ENCODE data around the gene TSPAN18.

The TSPAN18 gene

DNA sequence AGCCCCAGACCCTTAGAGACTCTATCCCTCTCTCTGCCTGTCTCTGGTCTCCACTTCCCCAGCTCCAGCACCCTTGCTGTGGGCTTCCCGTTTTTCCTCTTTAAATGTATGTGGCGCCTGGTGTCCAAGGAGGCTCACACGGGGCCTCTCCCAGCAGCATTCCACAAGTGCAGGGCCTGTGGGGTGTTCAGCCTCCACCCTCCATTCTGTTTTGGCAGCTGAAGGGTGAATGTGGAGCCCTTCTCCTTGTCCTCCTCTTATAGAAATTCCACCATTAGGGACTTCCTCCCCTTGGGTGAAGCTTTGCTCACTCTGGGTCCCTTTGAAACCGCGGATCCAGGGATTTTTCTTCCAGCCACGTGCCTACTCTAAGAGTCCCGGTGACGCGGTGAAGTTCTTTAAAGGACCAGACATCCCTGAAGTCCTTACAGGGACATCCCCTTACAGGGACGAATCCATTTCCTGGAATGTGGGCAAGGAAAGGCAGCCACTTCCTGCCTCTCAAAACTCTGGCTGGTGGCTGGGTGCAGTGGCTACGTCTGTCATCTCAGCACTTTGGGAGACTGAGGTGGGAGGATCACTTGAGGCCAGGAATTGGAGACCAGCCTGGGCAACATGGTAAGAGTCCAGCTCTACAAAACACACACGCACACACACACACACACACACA is 1.6 kb upstream of the TSPAN18 start:
- DNase-seq (ENCODE audit: low read depth, low spot score) = no peak
- no peak for TF ChIP-seq YY1 (IDR thresholded peaks at IDR 0.05; ENCODE audit: insufficient read depth, insufficient read length)
- no peak for TF ChIP-seq SUZ12 (IDR thresholded peaks at IDR 0.05; ENCODE audit: extremely low read depth, insufficient read depth, insufficient read length)
- TF ChIP-seq ZNF274 (IDR thresholded peaks at IDR 0.05; ENCODE audit: low read depth, low read length) = no peak
- Histone ChIP-seq H3K9me3 (ENCODE audit: insufficient read depth, low read length) (no peaks in the 10 kb centered on the region), H3K9ac (ENCODE audit: insufficient read length, low read depth) (no peak overlapping the region), H3K4me1 (ENCODE audit: insufficient read depth, insufficient read length) (peaks cover 34% of the 10 kb centered on the region), H3K36me3 (ENCODE audit: insufficient read depth, insufficient read length, low read length) (no peaks in the 10 kb centered on the region), H3K27me3 (ENCODE audit: insufficient read depth, insufficient read length) (peaks cover 4% of the 10 kb centered on the region), H3K4me3 (ENCODE audit: insufficient read length, low read depth) (peak overlapping the region; percentile 63)

DNA sequence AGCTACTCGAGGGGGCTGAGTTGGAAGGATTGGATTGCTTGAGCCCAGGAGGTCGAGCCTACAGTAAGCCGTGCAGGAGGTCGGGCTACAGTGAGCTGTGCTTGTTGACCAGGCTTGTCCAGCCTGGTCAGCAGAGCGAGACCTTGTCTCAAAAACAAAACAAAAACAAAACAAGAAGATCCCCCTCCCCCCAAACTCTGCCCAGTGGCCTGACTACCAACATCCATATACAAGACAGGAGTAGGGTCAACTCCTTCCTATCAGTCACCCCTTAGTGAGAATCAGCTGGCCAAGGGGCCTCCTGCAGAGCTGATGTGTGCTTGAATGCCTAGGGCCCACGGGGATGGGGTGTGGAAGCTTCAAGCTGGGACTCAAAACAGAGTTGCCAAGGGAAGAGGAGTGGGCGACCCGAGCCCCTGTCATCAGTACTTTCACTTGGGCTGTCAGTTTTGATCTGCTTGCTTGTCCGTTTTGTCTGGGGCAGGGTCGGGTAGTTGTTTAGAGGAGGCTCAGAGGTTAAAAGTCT is 942 bp upstream of the TSPAN18 start:
- H3K27me3 ChIP-seq (ENCODE audit: insufficient read depth, insufficient read length) = peaks cover 4% of the 10 kb centered on the region
- no peaks in the 10 kb centered on the region for H3K36me3 ChIP-seq (ENCODE audit: insufficient read depth, insufficient read length, low read length)
- DNase-seq (ENCODE audit: low read depth, low spot score) = no peak
- H3K9ac ChIP-seq (ENCODE audit: insufficient read length, low read depth) = peak overlapping the region; percentile 87
- peak overlapping the region; percentile 63 for H3K4me3 ChIP-seq (ENCODE audit: insufficient read length, low read depth)
- TF ChIP-seq ZNF274 (IDR thresholded peaks at IDR 0.05; ENCODE audit: low read depth, low read length) = no peak
- TF ChIP-seq SUZ12 (IDR thresholded peaks at IDR 0.05; ENCODE audit: extremely low read depth, insufficient read depth, insufficient read length) = no peak
- TF ChIP-seq YY1 (IDR thresholded peaks at IDR 0.05; ENCODE audit: insufficient read depth, insufficient read length) = no peak
- peaks cover 36% of the 10 kb centered on the region for H3K4me1 ChIP-seq (ENCODE audit: insufficient read depth, insufficient read length)
- no peaks in the 10 kb centered on the region for H3K9me3 ChIP-seq (ENCODE audit: insufficient read depth, low read length)

DNA sequence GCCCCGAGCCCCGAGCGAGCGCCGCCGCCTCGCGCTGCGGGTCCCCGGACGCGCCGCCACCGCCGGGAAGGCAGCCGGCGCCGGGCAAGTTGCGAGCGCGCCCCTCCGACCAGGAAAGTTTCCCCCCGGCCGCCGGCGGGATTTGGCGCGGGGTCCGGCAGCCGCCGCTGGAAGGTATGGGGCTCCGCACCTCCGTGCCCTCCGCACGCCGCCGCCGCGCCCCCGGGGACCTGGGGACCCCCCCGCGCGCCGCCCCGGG is 281 bp downstream of the TSPAN18 start:
- H3K27me3 ChIP-seq (ENCODE audit: insufficient read depth, insufficient read length) = peaks cover 4% of the 10 kb centered on the region
- TF ChIP-seq ZNF274 (IDR thresholded peaks at IDR 0.05; ENCODE audit: low read depth, low read length) (no peak), YY1 (IDR thresholded peaks at IDR 0.05; ENCODE audit: insufficient read depth, insufficient read length) (no peak), SUZ12 (IDR thresholded peaks at IDR 0.05; ENCODE audit: extremely low read depth, insufficient read depth, insufficient read length) (no peak)
- H3K4me3 ChIP-seq (ENCODE audit: insufficient read length, low read depth) = peak overlapping the region; percentile 80
- DNase-seq (ENCODE audit: low read depth, low spot score) = no peak
- peaks cover 31% of the 10 kb centered on the region for H3K4me1 ChIP-seq (ENCODE audit: insufficient read depth, insufficient read length)
- H3K9ac ChIP-seq (ENCODE audit: insufficient read length, low read depth) = peak overlapping the region; percentile 87
- H3K36me3 ChIP-seq (ENCODE audit: insufficient read depth, insufficient read length, low read length) = no peaks in the 10 kb centered on the region
- no peaks in the 10 kb centered on the region for H3K9me3 ChIP-seq (ENCODE audit: insufficient read depth, low read length)

DNA sequence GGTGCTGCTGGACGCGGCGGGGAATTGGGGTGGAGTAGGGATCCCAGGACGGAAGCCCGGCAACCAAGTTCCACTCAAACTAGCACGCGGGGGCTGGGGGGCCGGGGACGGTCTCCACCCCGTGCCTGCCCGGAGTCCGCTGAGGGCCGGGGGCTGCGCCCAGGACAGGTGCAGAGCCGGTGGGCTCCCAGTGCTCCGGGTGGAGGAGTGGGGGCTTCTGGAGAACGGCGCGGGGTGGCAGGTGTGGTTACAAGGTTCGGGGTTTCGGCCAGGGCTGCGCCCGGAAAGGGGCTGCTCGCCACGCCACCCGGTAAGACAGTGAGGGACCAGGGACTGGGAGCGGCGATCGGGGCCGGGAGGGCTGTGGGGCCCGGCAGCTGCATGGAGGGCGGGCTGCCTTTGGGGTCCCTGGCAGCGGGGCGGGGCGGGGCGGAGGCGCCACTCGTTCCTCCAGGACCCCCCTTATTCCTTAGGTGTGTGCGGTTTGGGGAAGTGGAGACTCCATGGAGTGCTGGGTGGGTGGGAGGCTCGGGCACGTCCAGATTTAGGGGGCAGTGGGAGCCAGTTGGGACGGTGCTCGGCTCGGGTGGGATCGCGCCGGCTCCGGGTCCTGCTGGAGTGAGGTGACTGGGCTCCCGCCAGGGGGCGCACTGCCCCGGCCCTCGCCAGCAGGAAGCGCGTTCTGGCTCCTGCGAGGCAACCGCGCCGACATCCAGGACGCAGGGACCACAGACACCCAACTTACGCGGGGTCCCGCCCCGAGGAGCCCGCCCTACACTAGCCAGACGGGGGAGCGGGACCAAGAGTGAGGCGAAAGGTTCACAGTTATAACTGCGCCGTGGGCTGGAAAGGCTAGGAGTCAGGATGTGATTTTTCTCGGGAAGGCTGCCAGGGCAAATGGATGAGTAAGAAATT is 868 bp downstream of the TSPAN18 start:
- peak overlapping the region; percentile 87 for H3K9ac ChIP-seq (ENCODE audit: insufficient read length, low read depth)
- peaks cover 4% of the 10 kb centered on the region for H3K27me3 ChIP-seq (ENCODE audit: insufficient read depth, insufficient read length)
- peak; percentile 90 for DNase-seq (ENCODE audit: low read depth, low spot score)

DNA sequence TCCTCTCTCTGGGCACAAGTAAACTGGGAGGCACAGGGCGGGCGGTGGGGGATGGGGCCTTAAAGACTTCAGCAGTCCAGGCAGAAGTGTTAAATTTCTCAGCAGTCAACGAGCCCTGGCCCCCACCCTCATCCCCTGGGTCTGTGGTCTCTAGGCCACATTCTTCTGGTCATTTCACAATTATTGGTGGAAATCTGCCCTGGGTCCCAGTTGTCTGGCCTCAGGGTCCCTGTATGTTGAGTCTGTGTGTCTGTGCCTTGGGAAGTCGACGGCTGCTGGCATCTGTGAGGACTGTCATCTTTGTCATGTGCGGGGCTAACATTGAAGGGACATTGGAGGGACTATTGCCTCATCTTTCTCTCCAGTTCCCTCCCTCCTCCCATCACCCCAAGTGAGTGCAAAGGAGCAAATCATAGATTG is 1.7 kb downstream of the TSPAN18 start:
- no peak for DNase-seq (ENCODE audit: low read depth, low spot score)
- H3K4me3 ChIP-seq (ENCODE audit: insufficient read length, low read depth) = peak overlapping the region; percentile 80

More for the DNA sequence above, 868 bp downstream of the TSPAN18 start:
- H3K4me1 ChIP-seq (ENCODE audit: insufficient read depth, insufficient read length) = peaks cover 29% of the 10 kb centered on the region
- H3K9me3 ChIP-seq (ENCODE audit: insufficient read depth, low read length) = no peaks in the 10 kb centered on the region
- no peak for TF ChIP-seq YY1 (IDR thresholded peaks at IDR 0.05; ENCODE audit: insufficient read depth, insufficient read length)
- no peak for TF ChIP-seq SUZ12 (IDR thresholded peaks at IDR 0.05; ENCODE audit: extremely low read depth, insufficient read depth, insufficient read length)
- TF ChIP-seq ZNF274 (IDR thresholded peaks at IDR 0.05; ENCODE audit: low read depth, low read length) = no peak
- H3K4me3 ChIP-seq (ENCODE audit: insufficient read length, low read depth) = peak overlapping the region; percentile 80
- no peaks in the 10 kb centered on the region for H3K36me3 ChIP-seq (ENCODE audit: insufficient read depth, insufficient read length, low read length)

DNA sequence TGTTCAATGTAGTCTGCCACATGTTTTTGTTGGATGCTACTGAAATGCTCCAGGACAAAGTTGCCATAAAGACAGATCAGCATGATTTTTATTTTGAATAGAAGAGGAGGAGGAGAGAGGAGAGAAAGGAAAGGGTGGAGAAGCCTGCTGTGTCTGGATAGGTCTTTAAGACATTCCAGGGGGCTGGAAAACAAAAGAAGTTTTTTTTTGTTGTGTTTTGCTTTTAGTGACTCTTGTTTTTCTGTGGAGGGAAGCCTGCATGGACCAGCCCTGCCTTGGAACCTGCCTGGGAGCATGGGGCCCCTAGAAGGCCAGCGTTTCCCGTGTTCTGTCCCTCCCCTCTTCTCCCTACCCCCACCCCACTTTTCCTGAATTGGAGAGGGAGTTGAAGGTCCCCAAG is 2.3 kb downstream of the TSPAN18 start:
- H3K4me1 ChIP-seq (ENCODE audit: insufficient read depth, insufficient read length) = peaks cover 36% of the 10 kb centered on the region
- no peak for TF ChIP-seq SUZ12 (IDR thresholded peaks at IDR 0.05; ENCODE audit: extremely low read depth, insufficient read depth, insufficient read length)
- no peak for TF ChIP-seq YY1 (IDR thresholded peaks at IDR 0.05; ENCODE audit: insufficient read depth, insufficient read length)
- TF ChIP-seq ZNF274 (IDR thresholded peaks at IDR 0.05; ENCODE audit: low read depth, low read length) = no peak
- no peaks in the 10 kb centered on the region for H3K27me3 ChIP-seq (ENCODE audit: insufficient read depth, insufficient read length)
- H3K36me3 ChIP-seq (ENCODE audit: insufficient read depth, insufficient read length, low read length) = peaks cover 4% of the 10 kb centered on the region
- peak overlapping the region; percentile 87 for H3K9ac ChIP-seq (ENCODE audit: insufficient read length, low read depth)
- DNase-seq (ENCODE audit: low read depth, low spot score) = no peak
- H3K9me3 ChIP-seq (ENCODE audit: insufficient read depth, low read length) = no peaks in the 10 kb centered on the region
- peak overlapping the region; percentile 80 for H3K4me3 ChIP-seq (ENCODE audit: insufficient read length, low read depth)

More for the DNA sequence above, 1.7 kb downstream of the TSPAN18 start:
- no peaks in the 10 kb centered on the region for H3K9me3 ChIP-seq (ENCODE audit: insufficient read depth, low read length)
- no peak for TF ChIP-seq ZNF274 (IDR thresholded peaks at IDR 0.05; ENCODE audit: low read depth, low read length)
- TF ChIP-seq YY1 (IDR thresholded peaks at IDR 0.05; ENCODE audit: insufficient read depth, insufficient read length) = no peak
- no peak for TF ChIP-seq SUZ12 (IDR thresholded peaks at IDR 0.05; ENCODE audit: extremely low read depth, insufficient read depth, insufficient read length)
- peak overlapping the region; percentile 87 for H3K9ac ChIP-seq (ENCODE audit: insufficient read length, low read depth)
- peaks cover 33% of the 10 kb centered on the region for H3K4me1 ChIP-seq (ENCODE audit: insufficient read depth, insufficient read length)
- peaks cover 2% of the 10 kb centered on the region for H3K27me3 ChIP-seq (ENCODE audit: insufficient read depth, insufficient read length)
- peaks cover 4% of the 10 kb centered on the region for H3K36me3 ChIP-seq (ENCODE audit: insufficient read depth, insufficient read length, low read length)

DNA sequence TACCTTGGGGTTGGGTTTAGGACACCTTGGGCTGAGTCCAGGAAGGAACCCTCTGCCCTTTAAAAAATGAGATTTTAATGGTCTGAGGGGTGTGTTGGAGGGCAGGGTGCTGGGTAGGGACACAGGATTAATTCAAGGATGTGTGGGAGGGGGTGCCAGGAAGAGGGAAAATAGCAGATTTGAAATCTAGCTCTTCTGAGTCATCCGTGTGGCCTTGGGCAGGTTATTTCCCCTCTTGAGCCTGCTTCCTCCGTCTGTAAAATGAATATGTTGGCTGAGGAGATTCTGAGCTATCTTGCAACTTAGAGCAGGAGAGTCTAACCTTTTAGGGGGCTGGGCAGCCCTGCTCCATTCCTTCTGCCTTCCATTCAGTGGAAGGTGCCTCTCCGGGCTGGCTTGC is 3.0 kb downstream of the TSPAN18 start:
- peak overlapping the region; percentile 1 for H3K9ac ChIP-seq (ENCODE audit: insufficient read length, low read depth)
- H3K4me3 ChIP-seq (ENCODE audit: insufficient read length, low read depth) = no peak overlapping the region
- H3K27me3 ChIP-seq (ENCODE audit: insufficient read depth, insufficient read length) = no peaks in the 10 kb centered on the region
- peaks cover 9% of the 10 kb centered on the region for H3K36me3 ChIP-seq (ENCODE audit: insufficient read depth, insufficient read length, low read length)
- H3K4me1 ChIP-seq (ENCODE audit: insufficient read depth, insufficient read length) = peaks cover 39% of the 10 kb centered on the region
- H3K9me3 ChIP-seq (ENCODE audit: insufficient read depth, low read length) = no peaks in the 10 kb centered on the region
- TF ChIP-seq YY1 (IDR thresholded peaks at IDR 0.05; ENCODE audit: insufficient read depth, insufficient read length) (no peak), SUZ12 (IDR thresholded peaks at IDR 0.05; ENCODE audit: extremely low read depth, insufficient read depth, insufficient read length) (no peak), ZNF274 (IDR thresholded peaks at IDR 0.05; ENCODE audit: low read depth, low read length) (no peak)
- no peak for DNase-seq (ENCODE audit: low read depth, low spot score)
